ENCODE measurements around the gene HOXD9.

Gene HOXD9

DNA sequence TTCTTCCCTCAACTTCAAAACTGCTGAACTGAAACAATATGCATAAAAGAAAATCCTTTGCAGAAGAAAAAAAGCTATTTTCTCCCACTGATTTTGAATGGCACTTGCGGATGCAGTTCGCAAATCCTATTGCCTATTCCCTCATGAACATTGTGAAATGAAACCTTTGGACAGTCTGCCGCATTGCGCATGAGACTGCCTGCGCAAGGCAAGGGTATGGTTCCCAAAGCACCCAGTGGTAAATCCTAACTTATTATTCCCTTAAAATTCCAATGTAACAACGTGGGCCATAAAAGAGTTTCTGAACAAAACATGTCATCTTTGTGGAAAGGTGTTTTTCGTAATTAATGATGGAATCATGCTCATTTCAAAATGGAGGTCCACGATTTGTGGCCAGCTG lies 15.4 kb downstream of the HOXD9 start:
- no peak for DNase-seq (ENCODE audit: low read depth in 3 of 3)

DNA sequence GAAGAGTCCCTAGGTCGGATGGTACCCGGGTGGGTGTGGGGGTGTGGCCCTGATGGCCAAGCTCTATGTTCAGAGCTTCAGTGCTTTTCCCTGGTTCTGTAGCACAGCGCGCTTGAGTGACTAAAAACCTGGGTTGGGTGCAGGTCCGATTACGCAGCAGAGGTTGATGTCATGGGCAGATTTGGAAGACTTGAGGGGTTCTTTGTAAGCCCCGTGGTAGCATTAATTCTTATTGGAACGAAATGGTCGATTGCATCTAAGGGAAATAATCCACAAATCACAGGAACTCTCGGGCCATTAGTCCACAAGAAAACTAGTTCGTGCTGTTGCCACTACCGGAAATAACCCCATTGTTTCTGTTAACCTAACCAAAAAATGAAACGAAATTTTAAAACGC lies 16.0 kb downstream of the HOXD9 start:
- DNase-seq (ENCODE audit: low read depth in 3 of 3) = no peak

DNA sequence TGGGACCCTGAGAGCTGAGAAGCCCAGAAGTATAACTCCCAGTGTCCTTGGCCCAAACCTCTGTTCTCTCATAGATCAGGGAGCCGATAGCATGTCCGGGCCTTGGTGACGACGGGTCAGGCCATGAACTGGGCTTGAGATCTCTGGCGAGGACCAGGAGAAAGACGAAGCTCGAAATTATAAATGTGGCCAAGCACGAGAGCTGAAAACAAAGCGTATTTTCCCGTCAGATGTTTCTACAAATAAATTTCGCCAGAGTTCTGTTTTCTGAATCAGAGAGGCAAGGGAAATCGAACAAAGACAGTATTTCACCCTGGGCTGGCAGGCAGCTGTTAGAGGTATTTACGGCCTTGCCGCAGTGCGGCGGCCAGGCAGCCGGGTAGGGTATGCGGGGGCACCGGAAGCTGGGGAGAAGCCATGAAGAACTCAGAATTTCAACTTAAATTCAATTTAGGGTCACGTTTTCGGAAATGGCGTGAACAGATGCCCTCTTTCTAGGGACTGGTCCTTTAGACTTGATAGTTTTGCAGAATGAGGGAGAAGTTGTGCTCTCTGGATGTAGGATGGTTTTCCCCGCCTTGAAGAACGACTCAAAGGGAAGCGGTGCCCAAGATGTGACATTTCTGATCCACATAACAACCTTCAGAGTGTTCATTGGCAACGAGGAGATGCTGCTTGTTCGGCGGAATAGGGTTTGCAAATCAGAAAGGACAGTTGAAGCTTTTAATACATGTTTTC lies 16.6 kb downstream of the HOXD9 start:
- no peak for DNase-seq (ENCODE audit: low read depth in 3 of 3)

DNA sequence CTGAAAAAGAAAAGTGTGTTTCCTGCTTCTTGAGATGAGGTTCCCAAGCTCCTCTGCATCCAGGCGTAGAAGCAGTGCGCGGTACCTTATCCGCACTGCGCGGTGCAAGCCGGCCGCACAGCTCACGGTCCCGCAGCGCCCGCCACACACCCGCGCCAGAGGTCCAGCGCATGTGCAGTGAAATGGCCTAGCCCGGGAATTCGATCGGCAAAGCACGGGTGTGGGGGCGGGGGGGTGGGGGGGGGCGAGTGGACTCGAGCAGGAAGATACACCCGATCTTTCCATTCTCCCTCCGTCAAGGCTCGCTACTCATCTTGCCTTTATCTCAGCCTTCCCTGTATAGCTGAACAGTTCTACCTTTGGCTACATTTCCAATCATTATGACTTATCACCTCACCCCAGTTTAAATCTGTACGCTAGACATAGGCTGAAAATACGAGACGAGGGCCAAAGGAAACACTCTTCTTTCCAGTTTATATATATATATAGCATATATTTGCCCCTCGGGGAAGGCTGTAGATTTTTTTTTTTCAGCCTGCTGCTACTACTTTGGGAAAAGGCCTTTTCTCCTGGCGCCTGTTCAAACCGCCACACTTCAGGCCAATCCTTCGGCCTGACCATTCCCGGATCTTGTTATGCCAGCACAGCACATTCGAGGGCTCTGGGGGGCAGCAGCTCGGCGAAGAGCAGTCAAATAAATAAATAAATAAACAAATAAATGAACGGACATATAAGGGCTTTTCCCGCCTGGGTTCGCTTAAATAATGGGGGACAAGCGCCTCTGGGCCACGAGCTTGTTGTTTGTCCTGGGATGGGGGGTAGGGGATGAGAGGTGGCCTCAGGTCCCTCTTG lies 17.4 kb downstream of the HOXD9 start:
- no peak for DNase-seq (ENCODE audit: low read depth in 3 of 3)

DNA sequence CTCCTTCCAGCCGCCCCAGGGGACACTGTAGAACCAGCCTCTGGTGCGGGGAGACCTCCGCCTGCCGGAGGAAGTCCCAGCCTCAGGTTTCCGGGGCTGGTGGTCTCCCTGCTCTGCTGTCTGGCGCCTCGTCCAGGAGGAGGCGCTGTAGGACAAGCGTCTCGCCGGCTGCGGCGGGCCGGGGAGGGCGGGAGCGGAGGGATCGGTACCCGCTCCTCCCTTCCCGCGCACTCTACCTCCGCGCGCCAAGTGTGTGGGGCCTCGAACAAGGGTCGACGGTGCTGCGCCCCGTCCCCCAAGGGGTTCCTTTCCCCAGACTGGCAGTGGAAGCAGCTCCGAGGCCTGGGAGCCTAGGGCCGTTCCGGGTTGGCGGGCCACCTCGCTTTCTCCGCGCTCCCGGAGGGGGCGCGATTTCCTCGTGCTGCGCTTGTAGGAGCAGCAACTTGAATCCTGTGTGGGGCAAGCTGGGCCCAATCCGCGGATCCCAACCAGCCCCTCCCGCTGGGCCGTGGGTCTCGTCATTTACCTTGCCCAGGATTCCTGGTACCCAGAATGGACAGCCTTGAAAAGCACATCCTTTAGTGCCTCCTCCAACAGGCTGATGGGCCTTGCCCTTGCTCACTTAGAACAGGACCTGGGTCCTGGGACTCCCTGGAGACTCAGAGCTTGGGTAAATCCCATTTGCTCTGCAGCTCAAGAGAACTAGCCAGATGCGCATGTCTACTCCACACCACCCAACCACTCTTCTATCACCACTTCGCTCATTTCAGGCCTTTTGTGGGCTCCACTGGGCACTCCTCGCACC lies 18.2 kb downstream of the HOXD9 start:
- DNase-seq (ENCODE audit: low read depth in 3 of 3) = peak; percentile 27 to 65 (median 34)

DNA sequence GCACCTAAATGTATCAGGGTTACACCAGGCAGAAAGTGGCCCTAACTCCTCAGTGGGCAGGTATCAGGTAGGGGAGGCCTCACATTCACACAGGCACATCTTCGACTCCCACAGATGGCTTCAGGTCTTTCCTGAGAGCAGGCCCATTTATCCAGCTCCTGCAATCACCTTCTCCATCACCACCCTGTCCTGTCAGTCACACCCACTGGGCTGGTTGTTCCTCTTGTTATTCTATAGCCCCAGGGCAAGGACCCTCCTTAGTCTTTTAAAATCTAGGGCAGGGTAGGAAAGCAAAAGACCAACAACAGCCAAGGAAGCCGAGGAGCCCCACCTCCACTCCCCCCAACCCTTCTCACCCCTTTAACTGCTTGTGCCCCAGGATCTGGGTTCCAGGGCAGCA lies 19.8 kb downstream of the HOXD9 start:
- DNase-seq (ENCODE audit: low read depth in 3 of 3) = no peak

DNA sequence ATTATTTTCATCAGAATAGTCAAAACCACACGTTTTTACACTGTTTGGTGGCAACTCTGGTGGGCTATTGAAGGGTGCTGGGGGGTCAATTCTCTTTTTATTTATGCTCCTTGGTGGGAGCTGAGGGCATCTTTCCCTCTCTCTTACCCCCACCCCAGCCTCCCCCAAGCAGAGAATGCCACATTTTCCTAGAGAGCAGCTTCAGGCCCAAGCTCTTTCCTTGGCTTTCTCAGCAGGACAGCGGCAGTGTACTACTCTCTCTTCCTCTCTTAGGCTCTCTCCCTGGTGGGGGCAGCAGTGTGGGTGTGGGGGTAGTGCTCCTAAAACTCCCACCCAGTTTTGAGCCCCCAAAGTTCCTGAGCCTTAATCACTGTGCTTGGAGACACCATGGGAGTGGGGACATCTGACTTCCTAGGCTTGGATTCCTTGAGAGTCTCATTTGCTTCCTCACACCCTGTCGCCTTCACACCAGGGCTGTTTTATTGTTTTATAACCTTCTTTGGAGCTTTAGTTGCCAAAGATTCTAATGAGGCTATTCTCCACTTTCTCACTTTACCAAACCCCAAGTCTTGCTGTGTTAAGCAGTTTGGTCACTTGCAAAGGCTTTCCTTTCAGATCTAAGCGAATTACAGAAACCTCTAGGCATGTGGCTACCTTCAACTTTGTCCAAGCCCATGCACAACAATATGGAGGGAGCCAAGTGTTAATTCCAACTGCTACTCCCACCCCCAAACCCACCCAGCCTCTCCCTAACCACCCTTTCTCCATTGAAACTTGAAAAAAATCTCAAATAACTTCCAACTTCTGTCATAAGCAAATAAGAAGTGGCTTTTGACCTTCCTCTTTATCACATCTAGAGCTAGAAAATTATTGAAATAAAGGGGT lies 22.8 kb downstream of the HOXD9 start:
- no peak for DNase-seq (ENCODE audit: low read depth in 3 of 3)

DNA sequence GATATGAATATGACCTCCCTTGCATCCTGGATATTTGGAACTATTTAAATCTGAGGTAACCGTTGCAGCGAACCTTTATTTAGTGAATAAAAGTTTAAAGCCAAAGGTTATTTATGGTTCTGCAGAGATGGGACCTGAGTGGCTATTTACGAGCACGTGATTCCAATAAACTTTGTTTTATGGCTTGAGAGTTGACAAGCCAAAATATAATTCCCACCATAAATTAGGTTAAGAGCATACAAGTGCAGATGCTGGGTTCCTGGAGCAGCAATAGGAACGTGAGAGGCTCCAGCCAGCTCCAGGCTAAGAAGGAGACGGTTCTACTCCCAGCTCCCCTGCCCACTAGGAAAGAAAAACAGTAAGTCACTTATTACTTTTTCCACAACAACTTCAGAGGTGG lies 23.6 kb downstream of the HOXD9 start:
- no peak for DNase-seq (ENCODE audit: low read depth in 3 of 3)

DNA sequence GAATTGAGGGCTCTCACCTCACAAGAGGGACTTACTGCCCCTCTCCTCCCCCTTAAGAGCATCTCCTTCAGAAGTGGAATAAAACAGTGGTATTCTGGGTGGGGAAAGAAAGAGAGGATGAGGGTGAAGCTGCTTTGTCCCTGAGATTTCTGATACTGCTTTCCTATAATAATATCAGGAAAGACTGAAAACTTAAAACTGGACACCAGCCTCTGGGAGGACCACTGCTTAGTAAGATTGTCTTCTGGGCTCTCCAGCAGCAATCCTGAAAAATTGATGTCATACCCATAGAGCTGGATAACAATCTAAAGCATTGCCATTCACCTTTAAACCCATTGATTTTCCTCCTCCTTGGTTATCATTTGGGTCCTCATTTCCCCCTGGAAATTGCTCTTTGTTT lies 24.1 kb downstream of the HOXD9 start:
- DNase-seq (ENCODE audit: low read depth in 3 of 3) = no peak

DNA sequence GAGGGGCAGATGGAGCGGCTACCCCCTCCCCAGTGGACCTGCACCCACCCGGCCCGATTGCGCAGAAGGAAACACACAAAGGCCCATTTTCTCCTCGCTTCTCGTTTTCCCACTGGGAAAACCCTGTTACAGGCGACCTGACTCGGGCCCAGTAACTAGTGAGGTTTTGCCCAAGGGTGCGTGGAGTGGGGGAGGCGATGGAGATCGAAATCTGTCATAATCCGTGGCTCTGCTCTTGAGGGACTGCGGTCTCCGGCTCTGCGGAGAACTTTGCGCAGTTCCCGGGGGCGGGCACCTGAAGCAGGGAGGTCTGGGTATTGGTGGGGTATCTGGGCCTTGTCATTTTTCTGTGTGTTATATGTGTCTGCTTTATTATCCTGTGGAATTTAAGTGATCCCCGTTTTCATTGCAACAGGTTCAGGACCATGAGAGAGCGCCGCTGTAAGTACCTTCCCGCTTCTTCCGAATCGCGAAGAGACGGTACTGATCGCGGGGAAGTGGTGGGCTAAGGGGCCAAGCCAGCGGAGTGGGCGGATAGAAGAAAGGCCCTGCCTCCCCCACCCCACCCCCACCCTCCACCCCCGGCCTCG lies 24.8 kb downstream of the HOXD9 start:
- no peak for DNase-seq (ENCODE audit: low read depth in 3 of 3)

DNA sequence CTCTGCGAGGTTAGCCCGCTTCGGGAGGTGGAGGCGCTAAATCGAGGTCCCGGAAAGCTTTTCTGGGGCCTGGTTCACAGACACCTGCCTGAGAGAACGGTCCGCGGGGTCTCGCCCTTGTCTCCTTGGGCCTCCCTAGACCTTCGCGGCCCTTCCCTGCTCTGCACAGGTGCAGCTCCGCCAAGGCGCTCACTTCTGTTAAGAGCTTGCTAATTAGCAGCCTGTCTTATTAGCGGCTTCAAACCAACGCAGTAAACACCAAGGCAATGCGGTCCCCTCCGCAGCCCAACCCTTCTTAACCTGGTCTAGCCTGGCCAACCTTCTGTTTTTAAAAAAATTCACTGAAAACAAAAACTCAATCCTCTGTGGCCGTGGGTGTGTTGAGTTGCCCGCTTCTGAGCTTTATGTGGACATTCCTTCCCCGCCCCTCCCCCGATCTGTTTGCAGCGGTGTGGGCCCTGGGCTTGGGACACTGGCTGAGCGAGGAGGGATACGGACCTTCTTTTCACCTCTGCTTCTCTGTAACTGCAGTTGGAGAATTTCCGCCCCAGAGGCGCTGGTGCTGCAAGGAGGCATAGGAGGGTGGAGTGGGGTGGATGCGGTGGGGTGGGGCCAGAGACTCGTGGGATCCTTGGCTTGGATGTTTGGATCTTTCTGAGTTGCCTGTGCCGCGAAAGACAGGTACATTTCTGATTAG lies 25.4 kb downstream of the HOXD9 start:
- DNase-seq (ENCODE audit: low read depth in 3 of 3) = no peak

DNA sequence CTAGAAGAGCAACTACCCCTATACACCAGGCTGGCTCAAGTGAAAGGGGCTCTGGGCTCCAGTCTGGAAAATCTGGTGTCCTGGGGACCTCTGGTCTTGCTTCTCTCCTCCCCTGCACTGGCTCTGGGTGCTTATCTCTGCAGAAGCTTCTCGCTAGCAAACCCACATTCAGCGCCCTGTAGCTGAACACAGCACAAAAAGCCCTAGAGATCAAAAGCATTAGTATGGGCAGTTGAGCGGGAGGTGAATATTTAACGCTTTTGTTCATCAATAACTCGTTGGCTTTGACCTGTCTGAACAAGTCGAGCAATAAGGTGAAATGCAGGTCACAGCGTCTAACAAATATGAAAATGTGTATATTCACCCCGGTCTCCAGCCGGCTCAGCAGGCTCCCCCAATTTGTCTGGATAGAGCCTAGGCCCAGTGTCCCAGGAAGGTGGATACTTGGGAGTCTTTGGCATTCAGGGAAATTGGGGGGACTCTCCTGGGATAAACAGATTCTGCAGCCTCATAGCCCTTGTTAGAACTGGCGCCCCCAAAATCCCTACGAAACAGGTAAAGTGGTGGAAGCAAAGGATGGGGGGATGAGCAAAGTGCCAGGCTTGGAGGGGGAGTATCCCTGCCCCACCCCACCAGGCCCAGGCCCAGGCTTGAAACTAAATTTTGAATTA lies 26.4 kb downstream of the HOXD9 start:
- DNase-seq (ENCODE audit: low read depth in 3 of 3) = no peak

DNA sequence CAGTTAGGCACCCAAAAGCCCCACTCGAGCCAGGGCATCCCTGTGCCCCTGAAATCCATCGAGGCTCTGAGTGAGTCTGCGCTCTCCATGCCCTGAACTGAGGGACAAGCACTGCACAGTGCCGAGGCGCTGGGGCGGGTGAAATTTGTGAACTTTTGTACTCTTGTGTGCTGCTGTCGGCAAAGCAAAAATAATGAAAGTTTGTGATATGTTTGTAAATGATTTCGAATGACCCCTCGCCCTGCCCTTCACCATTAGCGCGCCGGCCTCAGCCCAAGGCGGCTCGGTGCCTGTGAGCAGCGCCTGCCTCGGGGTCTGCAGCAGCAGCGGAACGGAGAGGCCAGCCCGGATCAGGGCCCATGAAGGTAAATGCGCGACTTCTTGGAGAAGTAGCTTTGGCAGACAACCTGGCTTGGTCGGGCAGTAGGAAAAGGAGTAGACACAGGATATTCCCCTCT lies 27.0 kb downstream of the HOXD9 start:
- DNase-seq (ENCODE audit: low read depth in 3 of 3) = no peak

DNA sequence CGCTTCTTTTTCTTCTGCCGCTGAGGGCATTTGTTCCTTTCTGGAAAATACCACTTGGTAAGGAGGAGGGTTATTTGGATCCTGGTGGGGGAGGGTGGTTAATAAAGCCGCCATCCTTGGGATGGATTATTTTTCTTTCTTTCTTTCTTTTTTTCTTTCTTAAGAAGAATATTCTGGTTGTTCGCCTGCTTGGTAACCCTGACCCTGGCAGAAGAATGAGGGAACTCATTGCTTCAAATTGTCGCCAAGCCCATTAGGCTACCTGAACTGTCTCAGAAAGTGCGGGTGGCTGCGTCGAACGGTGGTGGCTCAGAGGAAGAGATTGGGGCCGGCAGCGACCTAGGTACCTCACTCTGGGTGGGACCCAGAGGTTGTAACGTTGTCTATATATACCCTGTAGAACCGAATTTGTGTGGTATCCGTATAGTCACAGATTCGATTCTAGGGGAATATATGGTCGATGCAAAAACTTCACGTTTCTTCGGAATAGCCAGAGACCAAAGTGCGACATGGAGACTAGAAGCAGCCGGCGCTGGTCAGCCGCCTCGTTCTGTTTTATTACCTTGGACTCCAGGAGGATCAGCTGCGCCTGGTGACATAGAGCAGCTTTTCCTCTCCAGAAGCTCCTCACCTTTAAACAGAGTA lies 27.5 kb downstream of the HOXD9 start:
- DNase-seq (ENCODE audit: low read depth in 3 of 3) = no peak

DNA sequence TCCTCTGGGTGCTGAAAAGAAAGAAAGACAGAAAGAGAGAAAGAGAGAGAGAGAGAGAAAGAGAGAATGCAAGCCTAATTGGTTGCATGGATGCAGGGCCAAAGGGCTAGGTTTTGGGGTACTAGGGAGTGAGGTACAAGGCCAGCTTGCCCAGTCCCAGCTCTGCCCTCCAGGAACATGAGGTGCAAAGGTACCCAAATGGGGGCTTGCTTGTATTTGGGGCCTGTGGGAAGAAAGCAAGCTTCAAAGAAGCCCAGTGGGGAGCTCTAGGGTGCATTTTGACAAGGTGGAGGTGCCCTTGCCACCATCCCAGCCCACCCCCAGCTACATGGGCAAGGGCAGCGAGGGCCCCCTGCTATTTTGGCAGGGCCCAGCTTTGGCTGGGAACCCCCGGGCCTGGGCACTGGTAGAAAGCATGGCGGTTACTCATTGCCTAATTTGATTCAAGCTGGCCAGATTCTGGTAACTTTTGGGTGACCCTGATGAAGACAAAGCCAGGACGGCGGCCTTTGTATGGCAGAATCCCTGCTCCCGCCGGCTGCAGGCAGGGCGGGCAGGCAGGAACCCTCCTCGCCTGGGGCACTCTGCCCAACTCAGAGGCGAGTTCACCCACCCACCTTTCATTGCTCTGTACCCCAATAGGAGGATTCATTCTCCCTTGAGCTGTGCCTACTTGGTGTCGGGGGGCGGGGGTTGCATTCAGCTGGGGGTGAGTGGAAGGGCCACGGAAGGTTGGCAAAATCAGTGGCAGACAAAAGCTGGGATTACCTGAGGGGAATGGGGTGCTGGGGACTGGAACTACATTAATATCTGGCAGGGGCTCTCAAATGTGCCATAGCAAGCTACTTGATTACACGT lies 28.3 kb downstream of the HOXD9 start:
- no peak for DNase-seq (ENCODE audit: low read depth in 3 of 3)

DNA sequence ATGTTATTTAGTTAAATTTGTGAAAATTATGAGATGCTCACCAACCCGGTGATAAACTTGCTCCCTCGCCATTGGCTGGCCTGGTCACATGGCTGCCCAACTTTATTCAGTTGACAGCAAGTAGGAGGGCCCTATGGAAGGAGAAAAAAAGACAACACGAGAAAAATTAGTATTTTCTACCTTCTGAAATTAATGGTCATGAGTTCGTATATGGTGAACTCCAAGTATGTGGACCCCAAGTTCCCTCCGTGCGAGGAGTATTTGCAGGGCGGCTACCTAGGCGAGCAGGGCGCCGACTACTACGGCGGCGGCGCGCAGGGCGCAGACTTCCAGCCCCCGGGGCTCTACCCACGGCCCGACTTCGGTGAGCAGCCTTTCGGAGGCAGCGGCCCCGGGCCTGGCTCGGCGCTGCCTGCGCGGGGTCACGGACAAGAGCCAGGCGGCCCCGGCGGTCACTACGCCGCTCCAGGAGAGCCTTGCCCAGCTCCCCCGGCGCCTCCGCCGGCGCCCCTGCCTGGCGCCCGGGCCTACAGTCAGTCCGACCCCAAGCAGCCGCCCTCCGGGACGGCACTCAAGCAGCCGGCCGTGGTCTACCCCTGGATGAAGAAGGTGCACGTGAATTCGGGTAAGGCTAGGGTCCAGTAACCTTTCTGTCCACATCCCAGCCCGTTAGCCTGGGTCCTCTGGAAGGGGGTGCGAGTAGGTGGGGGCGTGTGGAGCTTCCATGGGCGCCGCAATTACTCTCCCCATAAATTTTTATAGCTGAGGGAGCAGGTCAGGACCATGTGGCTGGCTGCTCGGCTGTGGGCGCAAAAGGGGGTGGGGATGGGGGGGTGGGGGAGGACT lies 29.1 kb downstream of the HOXD9 start, which contains the start of gene HOXD4:
HOXD4 (plus strand) TSS at position 109 of the 846 bp plus-strand sequence; CDS start at position 193, 84 bp downstream.
- DNase-seq (ENCODE audit: low read depth in 3 of 3) = no peak

Data from stimulated activated CD4-positive, alpha-beta T cell treated with anti-CD3 and anti-CD28 coated beads, TNF-alpha, amount 100 ng/mL, for 48 hours (primary cell).